Stomach (tissue), 9 donors: Measurements from ENCODE around the gene FLT1. TPM values are rescaled to one million over a fixed set of nuclear protein-coding genes. Genes with fewer than 3 reads are reported as not detected.

Source experiments
- DNase-seq, 2 donors: peaks; one replicate each; pipeline versions ENCODE4 v3.0.0 to v3.0.0-alpha.2; 2013 to 2019
- H3K27ac ChIP-seq, 5 donors: fragments of 200-600 bp in 4 of 5; sonication (generic) in 4 of 5; one replicate each; pipeline ENCODE4 v1.5.1; 2013 to 2019; ENCODE audit warnings: mild to moderate bottlenecking in 1 of 5, moderate library complexity in 1 of 5
- H3K27me3 ChIP-seq, 3 donors: fragments of 200-600 bp; sonication (generic); one replicate each; pipeline ENCODE4 v1.5.1; 2017 to 2019; ENCODE audit warnings: mixed run types in 1 of 3
- H3K36me3 ChIP-seq, 4 donors: fragments of 200-600 bp; sonication (generic); 1 replicate in 3 of 4; 2 replicates in 1 of 4; pipeline ENCODE4 v1.5.1; 2016 to 2019
- H3K4me1 ChIP-seq, 4 donors: fragments of 200-600 bp; sonication (generic); one replicate each; pipeline ENCODE4 v1.5.1; 2016 to 2019
- H3K4me3 ChIP-seq, 4 donors: fragments of 200-600 bp; sonication (generic) in 3 of 4; one replicate each; pipeline ENCODE4 v1.5.1; 2016 to 2019; ENCODE audit warnings: mild to moderate bottlenecking in 1 of 4
- H3K9me3 ChIP-seq, 4 donors: fragments of 200-600 bp; sonication (generic); one replicate each; pipeline ENCODE4 v1.5.1; 2016 to 2019
- CTCF ChIP-seq, 7 experiments: fragments of 450-650 bp in 4 of 7; fragments of 200-600 bp in 3 of 7; sonication (generic) in 3 of 7; IDR thresholded peaks; one replicate each; pipeline ENCODE4 v1.5.1; 2016 to 2019; ENCODE audit warnings: antibody characterized with exemption in 7 of 7, control low read depth in 2 of 7, mild to moderate bottlenecking in 1 of 7
- EP300 ChIP-seq: sonication (generic); formaldehyde crosslinking; IDR thresholded peaks from one replicate; pipeline ENCODE4 v1.6.1; 2017; ENCODE audit warnings: antibody characterized with exemption
- POLR2A ChIP-seq, 4 donors: fragments of 450-650 bp; IDR thresholded peaks; one replicate each; pipeline ENCODE4 v1.6.1; 2016; ENCODE audit warnings: antibody characterized with exemption in 4 of 4, control low read depth in 2 of 4, mild to moderate bottlenecking in 1 of 4, moderate library complexity in 1 of 4
- POLR2AphosphoS5 ChIP-seq, 3 donors: sonication (generic); formaldehyde crosslinking; IDR thresholded peaks; one replicate each; pipeline ENCODE4 v1.6.1; 2016; ENCODE audit warnings: antibody characterized with exemption in 3 of 3
- WGBS, 5 donors: extraction: QIAGEN DNeasy Blood & Tissue Kit in 3 of 5; methylation state at CpG; one replicate each; pipeline versions ENCODE4 v1.1.5 to v1.1.7; 2013 to 2018; 5-methylcytosine and 5-hydroxymethylcytosine counted together
- intact Hi-C: fragments of 100-400 bp; cut with DNase I; formaldehyde crosslinking; loops from one replicate; pipeline ENCODE4 v1.15.1; 2023; ENCODE audit warnings: low total_unique reads
- polyA plus RNA-seq, 3 donors: library from polyadenylated mRNA; stranded (reverse); fragments of 200-250 nt; gene quantifications; one replicate each; pipeline ENCODE4 v1.2.3, GENCODE V29; 2013
- total RNA-seq, 5 donors: library from RNA; depleted of rRNA; stranded (reverse); fragments of >200 nt; gene quantifications; one replicate each; pipeline versions ENCODE4 v1.1.0 to v1.2.3, GENCODE V29; 2014 to 2016
- donor health status: healthy with polysubstance abuse.
- donor health status: Bipolar disorder and iron deficiency.
- donor health status: healthy.

Gene FLT1
- total and polyA plus RNA-seq, 8 donors = 1.00 to 41.9 (median 3.6) TPM; not detected in 1

GRCh38 chr13:28353679-28354078, 141.2 kb downstream of the FLT1 start:
- Histone ChIP-seq H3K9me3 (no peaks in the 10 kb centered on the region), H3K36me3 (no peaks in the 10 kb centered on the region), H3K27me3 (peaks cover 0 to 11% (median 0%) of the 10 kb centered on the region in 3 donors), H3K4me3 (no peak overlapping the region), H3K27ac (no peak overlapping the region), H3K4me1 (peaks cover 0 to 13% (median 0%) of the 10 kb centered on the region in 4 donors)
- intact Hi-C loops = no loop called here
- TF ChIP-seq POLR2AphosphoS5 (IDR thresholded peaks at IDR 0.05) (no peak), EP300 (no peak), POLR2A (IDR thresholded peaks at IDR 0.05) (no peak), CTCF (IDR thresholded peaks at IDR 0.05) (no peak)
- 58 to 73% (median 64%) methylated on average over 4 of the region's 4 CpGs for WGBS, 5 donors
- DNase-seq = no peak

- H3K27ac ChIP-seq = no peak overlapping the region
- TF ChIP-seq EP300 (no peak), POLR2A (IDR thresholded peaks at IDR 0.05) (no peak), POLR2AphosphoS5 (IDR thresholded peaks at IDR 0.05) (no peak), CTCF (IDR thresholded peaks at IDR 0.05) (no peak)
- 67 to 80% (median 80%) methylated on average over 8 of the region's 8 CpGs for WGBS, 5 donors
- DNase-seq = no peak
- no peaks in the 10 kb centered on the region for H3K9me3 ChIP-seq
- no peaks in the 10 kb centered on the region for H3K36me3 ChIP-seq
- no peaks in the 10 kb centered on the region for H3K4me1 ChIP-seq
- peaks cover 0 to 29% (median 0%) of the 10 kb centered on the region in 3 donors for H3K27me3 ChIP-seq
- H3K4me3 ChIP-seq = no peak overlapping the region
- intact Hi-C loops = no loop called here
Measured at GRCh38 chr13:28349907-28350654, 144.8 kb downstream of the FLT1 start.

GRCh38 chr13:28349371-28349770, 145.6 kb downstream of the FLT1 start:
- no peak overlapping the region for H3K27ac ChIP-seq
- no peaks in the 10 kb centered on the region for H3K4me1 ChIP-seq
- 79 to 85% (median 82%) methylated on average over 6 of the region's 6 CpGs for WGBS, 5 donors
- no peaks in the 10 kb centered on the region for H3K36me3 ChIP-seq
- no peak overlapping the region for H3K4me3 ChIP-seq
- intact Hi-C loops = no loop called here
- no peak for DNase-seq
- H3K27me3 ChIP-seq = peaks cover 0 to 29% (median 0%) of the 10 kb centered on the region in 3 donors
- no peaks in the 10 kb centered on the region for H3K9me3 ChIP-seq
- TF ChIP-seq POLR2AphosphoS5 (IDR thresholded peaks at IDR 0.05) (no peak), CTCF (IDR thresholded peaks at IDR 0.05) (no peak), POLR2A (IDR thresholded peaks at IDR 0.05) (no peak), EP300 (no peak)

- Histone ChIP-seq H3K27ac (no peak overlapping the region), H3K4me3 (no peak overlapping the region), H3K36me3 (no peaks in the 10 kb centered on the region), H3K27me3 (peaks cover 0 to 41% (median 0%) of the 10 kb centered on the region in 3 donors), H3K9me3 (no peaks in the 10 kb centered on the region), H3K4me1 (no peaks in the 10 kb centered on the region)
- TF ChIP-seq EP300 = no peak
- TF ChIP-seq POLR2A (IDR thresholded peaks at IDR 0.05) = no peak
- TF ChIP-seq POLR2AphosphoS5 (IDR thresholded peaks at IDR 0.05) = no peak
- TF ChIP-seq CTCF (IDR thresholded peaks at IDR 0.05) = no peak
- WGBS, 5 donors = 61 to 70% (median 61%) methylated on average over 5 of the region's 5 CpGs
- no peak for DNase-seq
- intact Hi-C loops = no loop called here
Measured at GRCh38 chr13:28347456-28348371, 147.2 kb downstream of the FLT1 start.
